H1 (cell line): Measurements from ENCODE around the gene GOLGA3. TPM values are rescaled to one million over a fixed set of nuclear protein-coding genes. Genes with fewer than 3 reads are reported as not detected.

ENCODE experiments used
- E2F6 ChIP-seq: IDR thresholded peaks from 2 replicates; pipeline ENCODE4 v1.6.1; 2012; ENCODE audit warnings: inconsistent platforms
- YY1 ChIP-seq: IDR thresholded peaks from 2 replicates; pipeline ENCODE4 v1.6.1; 2011; ENCODE audit warnings: low read depth, mild to moderate bottlenecking, low read length
- polyA plus RNA-seq, 7 experiments: library from polyadenylated mRNA; depleted of rRNA in 3 of 7; stranded (reverse) in 5 of 7; unstranded in 2 of 7; fragments of >200 nt in 5 of 7; fragments of 200-250 nt in 2 of 7; gene quantifications; 1 replicate in 5 of 7; 2 replicates in 1 of 7; 4 replicates in 1 of 7; pipeline versions ENCODE4 v1.2.1 to v1.2.3, GENCODE V29; 2011 to 2013; ENCODE audit warnings: missing spikeins in 2 of 7, mixed read lengths in 2 of 7
- total RNA-seq: library from RNA; stranded (reverse); fragmentation: NEBNext Ultra II Directional; extraction: Animal tissue kit (Norgen Biotek cat#: 25700); gene quantifications from 2 replicates; pipeline ENCODE4 v1.2.1, GENCODE V29; 2021

GOLGA3 gene
- total and polyA plus RNA-seq, 2 of the 8 experiments (the other 6 are each of a cell fraction or from before 2014, with no cell fraction given) = 6.4 to 33.1 TPM

- TF ChIP-seq E2F6 (no peak), YY1 (no peak)
Observed at GRCh38 chr12:132726386-132726785, 102.3 kb downstream of the GOLGA3 start (continued).
